GM18868 (cell line): ENCODE results near the gene REEP1.
A peak's percentile ranks its signal among the peaks of the same experiment; 100 is the strongest.

Source experiments
- ATAC-seq: cut with Tn5 transposase; IDR thresholded peaks from one replicate; pipeline ENCODE4 v1.9.1; 2021; ENCODE audit warnings: mild to moderate bottlenecking, moderate library complexity; ENCODE audit not compliant: unreplicated experiment

The REEP1 gene, protein sequence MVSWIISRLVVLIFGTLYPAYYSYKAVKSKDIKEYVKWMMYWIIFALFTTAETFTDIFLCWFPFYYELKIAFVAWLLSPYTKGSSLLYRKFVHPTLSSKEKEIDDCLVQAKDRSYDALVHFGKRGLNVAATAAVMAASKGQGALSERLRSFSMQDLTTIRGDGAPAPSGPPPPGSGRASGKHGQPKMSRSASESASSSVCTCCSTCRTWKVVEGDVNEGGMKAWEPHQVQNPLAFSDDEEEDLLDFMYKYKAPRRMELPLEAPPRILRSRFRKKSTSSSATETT

DNA sequence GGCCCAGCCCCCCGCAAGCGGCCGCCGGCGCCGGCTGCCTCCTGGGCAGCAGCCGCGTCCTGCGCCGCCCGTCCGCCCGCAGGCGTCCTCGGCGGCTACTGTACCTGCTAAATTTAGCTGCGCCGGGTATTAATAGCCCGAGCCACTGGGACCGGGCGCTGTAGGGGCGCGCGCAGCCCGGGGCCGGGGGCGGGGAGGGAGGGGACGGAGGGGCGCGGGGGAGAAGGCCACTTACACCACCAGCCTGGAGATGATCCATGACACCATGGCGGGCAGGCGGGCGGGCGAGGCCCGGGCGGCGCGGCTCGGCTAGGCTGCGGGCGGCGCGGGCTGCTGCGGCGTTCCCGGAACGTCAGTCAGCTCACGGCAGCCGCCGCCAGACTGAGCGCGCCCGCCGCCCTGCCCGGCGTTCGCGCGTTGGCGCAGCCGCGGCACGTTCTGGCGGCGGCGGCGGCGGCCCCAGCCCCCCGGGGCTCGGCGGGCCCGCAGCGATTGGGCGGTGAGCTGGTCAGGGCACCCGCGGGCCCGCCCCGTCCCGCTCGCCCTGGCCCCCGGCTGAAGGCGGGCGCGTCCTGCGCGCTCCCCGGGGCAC lies at the start of gene REEP1:
REEP1 (minus strand) TSS at position 383 of the 592 bp plus-strand sequence; CDS start at position 267, 116 bp downstream.
- ATAC-seq = peak; percentile 51

DNA sequence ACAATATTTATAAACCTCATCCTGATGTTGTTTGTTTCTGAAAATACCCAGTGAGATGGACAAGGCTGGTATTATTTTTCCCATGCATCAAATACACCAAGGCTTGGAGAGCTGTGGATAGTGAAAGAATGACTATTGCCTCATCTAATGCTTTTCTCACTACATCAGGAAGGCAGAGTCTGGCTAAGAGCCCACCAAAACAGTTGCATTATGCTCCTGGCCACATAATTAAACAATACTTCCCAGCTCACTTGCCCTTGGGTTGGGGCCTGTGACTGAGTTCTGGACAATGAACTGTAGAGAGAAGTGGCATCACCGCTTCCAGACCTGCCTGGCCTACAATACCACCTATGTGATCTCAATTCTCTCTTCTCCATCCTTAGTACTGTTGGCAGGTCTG lies 46.4 kb upstream of the REEP1 start:
- no peak for ATAC-seq

DNA sequence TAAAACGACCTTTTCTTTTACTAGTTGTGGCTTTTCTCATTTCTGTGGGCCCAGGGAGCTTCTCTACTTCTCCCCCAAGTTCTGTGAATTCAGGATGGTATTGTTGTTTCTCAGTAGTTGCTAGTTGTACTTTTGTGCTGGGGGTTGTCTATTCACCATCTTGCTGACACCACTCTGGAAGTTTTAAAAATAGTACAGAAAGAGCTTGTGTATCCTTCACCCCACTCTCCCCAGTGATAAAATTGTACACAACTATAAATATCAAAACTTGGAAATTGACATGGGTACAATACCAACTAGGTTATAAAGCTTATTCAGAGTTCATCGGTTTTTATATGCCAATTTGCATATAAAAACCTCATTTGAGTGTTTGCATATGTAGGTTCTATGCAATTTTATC lies 45.3 kb upstream of the REEP1 start:
- ATAC-seq = no peak

DNA sequence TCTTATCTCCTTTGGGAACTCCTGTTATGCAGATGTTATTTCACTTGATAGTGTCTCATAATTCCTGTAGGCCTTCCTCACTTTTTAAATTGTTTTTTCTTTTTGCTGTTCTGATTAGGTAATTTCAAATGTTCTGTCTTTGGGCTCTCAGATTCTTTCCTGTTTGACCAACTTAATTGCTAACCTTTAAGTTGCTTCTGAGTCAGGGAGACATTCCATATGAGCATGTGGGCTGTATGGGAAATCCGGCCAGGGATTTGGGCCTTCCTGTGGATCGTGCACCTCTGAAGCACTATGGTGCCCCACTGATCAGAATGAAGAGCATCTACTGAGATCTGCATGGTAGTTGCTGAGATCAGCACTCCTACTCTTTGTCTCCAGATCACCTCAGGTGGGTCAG lies 44.7 kb upstream of the REEP1 start:
- no peak for ATAC-seq

DNA sequence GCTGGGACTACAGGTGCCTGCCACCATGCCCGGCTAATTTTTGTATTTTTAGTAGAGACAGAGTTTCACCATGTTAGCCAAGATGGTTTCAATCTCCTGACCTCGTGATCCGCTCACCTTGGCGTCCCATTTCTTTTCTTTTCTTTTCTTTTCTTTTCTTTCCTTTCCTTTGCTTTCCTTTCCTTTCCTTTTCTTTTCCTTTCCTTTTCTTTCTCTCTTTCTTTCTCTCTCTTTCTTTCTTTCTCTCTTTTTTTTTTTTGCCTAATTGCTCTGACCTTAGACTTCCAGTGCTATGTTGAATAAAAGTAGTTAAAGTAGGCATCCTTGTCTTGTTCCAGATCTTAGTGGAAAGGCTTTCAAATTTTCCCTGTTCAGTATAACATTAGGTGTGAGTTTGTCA lies 41.0 kb upstream of the REEP1 start:
- ATAC-seq = no peak

DNA sequence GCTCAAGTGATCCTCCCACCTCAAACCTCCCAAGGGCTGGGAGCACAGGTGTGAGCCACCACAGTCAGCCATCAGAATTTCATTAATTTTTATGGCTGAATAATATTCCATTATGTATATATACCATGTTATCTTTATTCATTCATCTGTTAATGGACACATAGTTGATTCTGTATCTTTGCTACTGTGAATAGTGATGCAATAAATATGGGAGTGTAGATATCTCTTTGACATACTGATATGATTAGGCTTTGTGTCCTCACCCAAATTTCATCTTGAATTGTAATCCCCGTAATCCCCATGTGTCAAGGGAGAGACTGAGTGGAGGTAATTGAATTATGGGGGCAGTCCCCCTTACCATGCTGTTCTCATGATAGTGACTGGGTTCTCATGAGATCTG lies 38.2 kb upstream of the REEP1 start:
- no peak for ATAC-seq

DNA sequence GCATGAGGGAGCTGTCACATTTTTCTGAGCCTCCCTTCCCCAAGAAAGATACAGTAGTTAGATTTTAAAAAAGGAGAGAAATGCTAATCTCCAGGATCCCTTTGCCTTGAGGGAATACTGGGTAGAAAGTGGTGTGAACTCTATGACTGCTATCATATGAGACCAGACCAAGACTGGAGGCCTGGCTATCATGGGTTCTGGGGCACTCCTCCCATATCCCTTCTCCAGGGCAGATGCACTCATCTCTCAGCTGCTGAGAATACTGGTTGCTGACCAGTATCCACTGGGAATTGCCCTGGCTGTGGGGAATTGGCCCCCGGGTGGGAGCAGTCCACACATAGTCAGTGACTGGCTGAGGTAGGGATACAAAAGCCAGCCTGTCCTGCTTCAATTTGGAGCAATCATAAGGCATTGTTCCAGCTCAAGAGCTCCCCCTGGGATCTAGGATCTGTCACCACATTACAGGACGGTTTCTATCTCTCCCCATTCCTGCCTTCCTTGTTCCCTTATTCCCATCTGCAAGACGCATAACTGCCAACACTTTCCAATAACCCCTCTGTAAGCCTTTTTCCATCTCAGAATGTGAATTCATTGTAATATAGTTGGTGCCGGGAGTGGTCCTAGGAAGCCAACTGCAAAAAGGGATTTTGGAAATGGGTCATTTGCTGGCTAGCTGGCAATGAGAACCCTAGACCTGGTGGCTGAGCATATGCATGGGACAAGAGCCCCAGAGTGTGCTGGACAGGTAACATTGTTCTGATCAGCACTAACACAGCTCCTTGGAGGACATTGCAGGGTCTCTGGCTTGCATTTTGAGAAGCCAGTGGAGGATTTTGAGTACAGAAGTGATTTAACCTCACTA lies 35.4 kb upstream of the REEP1 start:
- no peak for ATAC-seq

DNA sequence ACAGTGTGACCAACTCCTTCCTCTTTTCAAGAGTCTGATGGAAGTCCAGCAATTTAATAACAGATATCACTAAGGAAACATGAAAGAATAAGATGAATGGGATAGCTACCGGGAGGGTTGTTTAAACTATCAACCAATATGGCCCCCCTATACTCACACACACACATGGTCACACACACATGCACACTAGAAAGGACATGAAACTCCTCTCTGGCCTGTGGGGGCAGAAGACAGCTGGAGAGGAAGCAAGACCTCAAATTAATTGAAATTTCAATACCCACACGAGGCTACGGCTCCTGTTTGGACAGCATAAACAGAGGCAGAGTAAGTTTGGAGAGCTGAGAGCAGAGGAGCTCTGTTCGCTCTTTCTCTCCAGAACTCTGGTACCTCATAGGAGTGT lies 34.7 kb upstream of the REEP1 start:
- no peak for ATAC-seq

DNA sequence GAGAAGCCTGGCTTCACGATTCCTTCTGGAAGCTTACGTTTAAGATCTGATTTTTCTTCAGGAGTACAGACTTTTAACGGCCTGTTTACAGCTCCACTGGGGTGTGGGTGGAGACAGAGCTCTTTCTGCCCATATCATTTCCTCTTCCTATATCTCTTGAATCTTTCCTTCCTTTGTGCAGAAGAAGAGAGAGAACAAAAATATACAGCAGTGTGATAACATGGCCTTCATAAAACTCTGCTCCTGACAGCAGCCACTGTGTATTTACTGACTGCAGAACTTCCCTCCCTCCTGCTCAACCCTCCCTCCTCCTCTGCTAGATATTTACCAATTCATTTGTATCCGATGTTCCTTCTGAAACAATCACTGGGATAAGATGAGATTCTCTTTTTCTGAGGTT lies 34.1 kb upstream of the REEP1 start:
- no peak for ATAC-seq

DNA sequence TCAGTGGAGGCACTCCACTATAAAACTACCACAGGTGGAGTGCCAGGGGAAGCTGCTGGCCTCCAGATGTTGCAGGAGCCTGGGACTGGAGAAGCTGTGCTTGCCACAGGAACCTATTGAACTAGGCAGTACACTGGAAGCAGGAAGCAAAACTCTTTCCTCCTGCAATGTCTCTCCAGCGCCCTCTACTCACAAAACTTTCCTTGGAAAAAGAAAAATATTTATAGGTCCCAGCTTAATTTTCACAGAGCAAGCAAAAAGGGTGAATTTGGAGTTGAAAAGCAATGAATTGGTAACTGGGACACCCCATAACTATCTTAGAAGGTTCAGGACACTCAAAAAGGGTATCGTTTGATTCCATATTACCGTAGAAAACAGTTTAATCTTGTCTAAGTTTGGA lies 33.2 kb upstream of the REEP1 start:
- ATAC-seq = no peak

DNA sequence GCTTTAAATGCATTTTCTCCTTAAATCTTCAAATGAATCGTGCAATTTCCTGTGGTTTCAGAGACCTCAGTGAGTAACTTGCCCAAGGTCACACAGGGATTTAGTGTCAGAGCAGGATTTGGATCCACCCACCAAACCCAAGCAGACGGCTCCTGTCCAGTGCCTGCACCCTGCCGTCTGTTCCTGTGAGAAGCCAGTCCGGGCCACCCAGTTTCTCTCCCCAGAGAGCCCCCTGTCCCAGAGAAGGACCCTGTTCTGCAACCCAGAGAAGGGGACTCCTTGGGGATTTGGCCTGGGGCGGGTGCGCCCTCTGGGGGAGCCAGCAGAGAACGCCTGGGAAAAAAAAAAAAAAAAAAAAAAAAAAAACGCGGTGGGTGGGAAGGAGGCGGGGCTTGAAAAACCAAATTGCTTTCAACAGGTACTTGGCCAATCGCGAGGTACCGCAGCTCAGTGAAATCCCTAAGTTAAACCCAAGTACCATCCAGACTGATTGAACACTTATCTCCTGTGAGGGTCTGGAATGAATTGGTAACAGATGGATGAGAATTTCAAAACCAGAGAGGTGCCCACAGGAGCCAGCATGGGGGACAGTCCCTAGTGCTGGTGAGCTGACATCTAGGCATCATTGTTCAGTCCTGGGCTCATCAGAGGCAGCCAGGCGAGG lies 30.9 kb upstream of the REEP1 start:
- ATAC-seq = no peak

DNA sequence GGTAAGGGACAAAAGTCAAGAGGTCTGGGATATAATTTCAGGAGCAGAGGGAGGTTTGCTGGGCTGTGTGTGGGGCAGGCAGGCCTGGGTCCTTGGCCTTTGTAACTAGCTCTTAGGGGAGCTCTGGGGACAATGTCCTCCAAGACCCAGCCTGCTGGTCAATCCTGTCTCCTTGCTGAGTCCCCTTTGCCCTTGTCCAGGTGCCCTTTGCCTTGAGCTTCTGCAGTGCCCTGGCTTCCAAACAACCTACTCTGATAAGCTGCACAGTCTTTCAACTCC lies 30.0 kb upstream of the REEP1 start:
- no peak for ATAC-seq

DNA sequence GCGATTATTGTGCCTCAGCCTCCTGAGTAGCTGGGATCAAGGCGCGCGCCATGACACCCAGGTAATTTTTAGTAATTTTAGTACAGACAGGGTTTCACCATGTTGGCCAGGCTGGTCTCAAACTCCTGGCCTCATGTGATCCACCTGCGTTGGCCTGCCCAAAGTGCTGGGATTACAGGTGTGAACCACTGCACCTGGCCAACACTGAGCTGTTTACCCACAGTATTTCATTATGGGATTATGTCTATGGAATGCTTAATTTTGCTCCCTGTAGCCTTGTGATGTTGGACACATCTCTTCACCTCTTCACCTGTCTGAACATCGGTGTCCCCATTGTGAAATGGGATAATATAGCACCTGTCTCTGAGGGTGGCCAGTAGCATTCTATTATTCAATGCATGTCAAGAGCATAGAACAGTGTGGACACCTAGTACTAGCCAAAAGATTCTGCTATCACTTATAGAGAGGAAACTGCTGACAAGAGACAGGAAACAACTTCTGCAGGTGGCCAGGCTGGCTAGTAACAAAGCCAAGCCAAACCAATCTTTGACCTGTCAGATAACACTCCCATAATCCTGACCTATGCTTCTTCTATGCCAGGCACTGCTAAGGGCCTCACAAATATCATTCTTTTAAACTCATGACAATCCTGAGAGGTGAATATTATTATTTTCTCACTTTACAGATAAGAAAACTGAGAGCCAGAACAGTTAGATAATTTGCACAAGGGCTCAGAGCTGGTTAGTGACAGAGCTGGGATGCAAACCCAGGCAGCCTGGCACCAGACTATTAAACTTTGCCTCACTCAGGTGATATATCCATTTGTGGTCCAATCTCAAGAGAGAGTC lies 29.4 kb upstream of the REEP1 start:
- no peak for ATAC-seq

DNA sequence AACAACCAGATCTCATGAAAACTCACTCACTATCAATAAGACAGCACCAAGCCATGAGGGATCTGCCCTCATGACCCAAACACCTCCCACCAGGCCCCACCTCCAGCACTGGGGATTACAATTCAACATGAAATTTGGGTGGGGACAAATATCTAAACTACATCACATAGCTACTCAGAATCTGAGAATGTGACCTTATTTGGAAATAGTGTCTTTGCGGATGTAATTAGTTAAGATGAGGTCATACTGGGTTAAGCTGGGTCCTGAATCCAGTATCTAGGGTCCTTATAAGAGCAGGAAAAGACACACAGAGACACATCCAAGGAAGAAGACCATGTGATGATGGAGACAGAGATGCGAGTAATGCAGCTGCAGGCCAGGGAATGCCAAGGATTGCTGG lies 27.5 kb upstream of the REEP1 start:
- no peak for ATAC-seq

DNA sequence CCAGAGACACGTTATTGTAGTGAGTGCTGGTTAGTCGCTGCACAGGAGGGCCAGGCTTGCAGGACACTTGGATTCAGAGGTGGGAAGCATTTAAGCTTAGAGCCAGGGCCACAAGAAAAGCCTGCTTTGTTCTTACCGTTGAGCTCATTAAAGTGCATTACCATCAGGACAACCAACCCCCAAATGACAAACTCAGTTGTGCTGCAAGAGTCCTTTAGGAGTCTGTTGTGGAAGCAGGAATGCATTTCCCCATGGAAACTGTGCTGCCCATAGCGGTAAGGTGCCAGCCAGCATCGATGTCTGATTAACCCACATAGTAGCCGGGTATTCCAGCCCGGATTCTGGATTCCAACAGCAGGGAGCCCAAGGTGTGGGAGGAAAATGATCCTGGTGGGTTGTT lies 23.4 kb upstream of the REEP1 start:
- ATAC-seq = no peak

DNA sequence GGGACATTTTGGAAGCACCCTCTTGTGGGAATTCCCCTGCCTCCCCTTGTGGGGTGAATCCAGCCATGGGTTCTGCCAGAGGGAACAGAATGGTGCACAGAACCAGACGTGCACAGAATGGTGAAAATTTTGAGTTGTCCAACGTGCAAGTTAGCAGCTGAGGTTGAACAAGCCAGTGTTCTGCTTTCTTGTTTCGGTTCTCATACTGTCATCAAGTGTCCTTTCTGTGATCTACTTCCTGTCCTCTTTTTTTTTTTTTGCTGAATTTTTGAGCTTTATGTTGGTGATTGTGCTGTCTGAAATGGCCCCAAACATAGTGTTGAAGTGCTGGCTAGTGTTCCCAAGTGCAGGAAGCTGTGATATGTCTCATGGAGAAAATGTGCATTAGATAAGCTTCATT lies 21.5 kb upstream of the REEP1 start:
- peak; percentile 99 for ATAC-seq

DNA sequence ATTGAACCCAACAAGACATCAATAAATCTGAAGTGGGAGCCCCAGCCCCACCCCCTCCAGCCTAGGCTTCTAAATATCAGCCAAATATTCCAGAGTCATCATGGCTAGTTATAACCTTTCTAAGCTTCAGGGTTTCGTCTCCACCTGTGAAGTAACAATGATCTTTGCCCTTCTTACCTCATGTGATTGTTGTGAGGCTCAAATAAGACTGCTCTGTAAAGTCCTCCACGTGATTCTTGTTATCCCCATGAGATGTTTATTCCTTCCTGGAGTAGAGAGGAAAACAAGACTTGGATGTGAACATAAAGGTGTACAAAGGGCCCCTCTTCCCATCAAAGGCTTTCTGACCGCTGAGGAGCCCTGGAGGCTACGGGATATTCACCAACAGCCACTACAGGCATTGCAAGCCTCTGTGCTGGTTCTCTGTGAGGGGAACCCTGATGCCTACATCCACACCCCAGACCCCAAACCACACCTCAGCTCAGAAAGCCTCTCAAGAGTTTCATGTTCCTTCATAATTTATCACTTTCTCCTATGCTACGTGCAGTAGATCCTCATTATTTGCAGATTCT lies 20.1 kb upstream of the REEP1 start:
- no peak for ATAC-seq

DNA sequence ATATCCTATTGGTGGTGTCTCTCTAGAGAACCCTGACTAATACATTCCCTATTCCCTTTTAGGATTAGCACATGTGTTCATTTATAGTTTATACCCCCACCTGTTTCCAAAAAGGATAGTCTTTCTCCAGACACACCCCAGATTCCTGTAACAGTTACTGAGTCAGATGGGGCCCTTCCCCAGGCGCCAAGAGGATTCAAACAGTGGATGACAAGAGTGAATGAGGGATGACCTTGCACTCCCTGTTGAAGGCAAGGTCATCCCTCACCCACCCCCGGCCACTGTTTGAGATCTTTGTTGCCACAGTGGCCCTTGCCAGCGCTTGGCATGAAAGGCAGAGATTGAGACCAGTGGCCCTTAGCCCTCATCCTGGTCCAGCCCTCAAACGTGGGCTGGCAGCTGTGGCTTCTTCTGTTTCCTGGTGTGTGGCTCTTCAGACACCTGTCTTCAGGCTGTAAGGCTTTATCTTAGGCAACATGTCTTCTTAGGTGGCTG lies 15.3 kb upstream of the REEP1 start:
- no peak for ATAC-seq

DNA sequence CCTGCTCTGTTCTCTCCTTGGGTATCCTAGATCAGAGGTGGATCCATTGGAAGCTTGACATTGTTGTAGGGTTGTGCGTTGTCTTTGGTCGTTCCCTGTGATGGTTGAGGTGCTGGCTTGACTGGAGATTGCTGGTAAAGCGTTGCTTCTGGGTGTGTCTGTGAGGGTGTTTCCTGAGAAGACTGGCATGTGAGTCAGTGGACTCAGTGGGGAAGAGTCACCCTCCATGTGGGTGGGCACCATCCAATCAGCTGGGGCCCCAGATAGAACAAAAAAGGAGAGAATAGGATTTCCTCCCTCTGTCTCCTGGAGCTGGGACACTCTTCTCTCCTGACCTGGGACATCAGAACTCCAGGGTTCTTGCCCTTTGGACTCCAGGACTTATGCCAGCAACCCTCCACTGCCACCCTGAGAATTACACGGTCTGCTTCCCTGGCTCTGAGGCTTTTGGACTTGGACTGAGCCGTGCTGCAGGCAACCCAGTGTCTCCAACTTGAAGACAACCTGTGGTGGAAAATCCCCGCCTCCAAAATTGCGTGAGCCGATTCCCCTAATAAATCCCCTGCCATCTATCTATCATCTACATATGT lies 14.8 kb upstream of the REEP1 start:
- no peak for ATAC-seq

DNA sequence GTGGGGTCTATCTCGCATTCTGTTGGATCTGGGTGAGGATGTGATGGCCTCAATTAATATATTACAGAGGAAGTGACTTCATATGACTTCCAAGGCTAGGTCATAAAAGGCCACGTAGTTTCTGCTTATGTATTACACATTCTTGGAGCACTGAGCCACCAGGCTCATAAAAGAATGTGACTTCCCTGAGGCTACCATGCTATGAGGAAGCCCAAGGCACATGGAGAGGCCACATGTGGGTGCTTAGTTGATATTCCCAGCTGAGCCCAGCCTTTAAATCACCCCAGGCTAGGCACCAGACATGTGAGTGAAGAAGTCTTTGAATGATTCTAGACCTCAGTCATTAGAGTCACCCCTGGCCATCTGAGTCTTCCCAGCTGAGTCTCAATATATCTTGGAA lies 13.3 kb upstream of the REEP1 start:
- no peak for ATAC-seq
